MV-4-11 (cell line): Measurements from ENCODE around the gene SORCS3.

ENCODE experiments used
- DNase-seq: peaks from one replicate; lab custom pipeline; 2025; lab: John Stamatoyannopoulos, UW

Gene SORCS3

DNA sequence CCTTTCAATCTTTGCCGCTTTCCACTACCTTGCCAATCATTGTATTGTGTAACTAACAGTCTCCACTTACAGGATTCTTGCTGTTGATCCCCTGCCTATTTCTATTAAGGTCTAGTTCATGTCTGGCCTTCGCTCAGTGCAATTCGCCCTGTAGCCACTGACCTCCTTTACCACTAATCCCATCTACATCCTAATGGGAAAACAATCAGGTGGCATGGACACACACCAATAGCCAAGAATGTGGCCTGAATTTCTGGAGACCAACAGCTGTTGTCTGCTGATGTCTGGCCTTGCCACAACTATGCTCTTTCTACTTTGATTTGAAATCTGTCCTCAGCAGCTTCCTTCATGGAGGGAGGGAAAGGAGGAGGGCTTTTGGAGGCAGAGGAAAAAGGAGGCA lies 546.2 kb downstream of the SORCS3 start:
- DNase-seq = no peak

DNA sequence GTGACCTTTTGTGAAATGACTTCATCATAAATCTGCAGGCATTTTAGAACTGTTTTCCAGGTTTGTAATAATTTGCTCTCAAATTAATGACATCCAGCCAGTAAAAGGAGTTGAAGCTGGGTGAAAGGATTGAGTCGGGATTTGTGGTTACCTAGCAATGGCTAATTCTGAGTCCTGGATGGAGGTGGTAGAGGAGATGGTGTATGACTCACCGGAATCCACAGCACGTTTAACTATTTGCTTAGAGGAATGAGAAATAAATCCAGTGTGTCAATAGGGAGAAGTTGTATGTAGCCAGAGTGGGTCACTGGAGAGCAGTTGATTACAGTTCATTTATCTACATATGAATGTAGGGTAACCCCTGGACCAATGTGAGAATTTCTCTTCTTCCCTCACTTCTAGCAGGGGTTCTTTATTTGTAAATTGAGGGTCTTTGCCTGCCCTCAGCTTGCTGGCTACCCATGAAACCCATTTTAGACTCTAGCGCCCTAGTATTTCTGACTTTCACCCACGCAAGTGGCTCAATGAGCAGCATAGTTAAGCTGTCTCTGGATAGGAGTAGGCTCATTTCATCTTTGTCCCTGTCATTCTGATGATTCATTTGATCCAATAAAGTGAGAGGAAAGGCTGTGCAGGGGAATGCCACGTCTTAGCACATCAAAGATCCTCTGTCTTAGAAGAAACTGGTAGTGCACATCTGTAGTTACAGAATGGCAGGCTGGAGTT lies 547.8 kb downstream of the SORCS3 start:
- no peak for DNase-seq

DNA sequence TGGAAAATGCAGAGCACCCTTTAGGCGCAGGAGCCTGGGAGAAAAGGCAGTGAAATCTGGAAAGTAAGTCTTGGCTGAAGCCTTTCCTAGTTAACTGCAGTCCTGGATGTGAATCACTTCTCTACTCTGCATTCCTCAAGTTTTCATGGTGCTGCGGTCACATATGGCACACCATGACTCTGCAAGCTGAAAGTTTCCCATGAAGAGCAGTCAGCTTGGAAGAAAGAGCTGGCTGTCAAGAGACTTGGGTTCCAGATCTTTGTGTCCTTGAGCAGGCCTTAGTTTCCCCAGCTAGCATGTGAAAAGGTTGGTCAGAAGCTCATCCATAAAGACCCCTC lies 548.3 kb downstream of the SORCS3 start:
- DNase-seq = no peak

DNA sequence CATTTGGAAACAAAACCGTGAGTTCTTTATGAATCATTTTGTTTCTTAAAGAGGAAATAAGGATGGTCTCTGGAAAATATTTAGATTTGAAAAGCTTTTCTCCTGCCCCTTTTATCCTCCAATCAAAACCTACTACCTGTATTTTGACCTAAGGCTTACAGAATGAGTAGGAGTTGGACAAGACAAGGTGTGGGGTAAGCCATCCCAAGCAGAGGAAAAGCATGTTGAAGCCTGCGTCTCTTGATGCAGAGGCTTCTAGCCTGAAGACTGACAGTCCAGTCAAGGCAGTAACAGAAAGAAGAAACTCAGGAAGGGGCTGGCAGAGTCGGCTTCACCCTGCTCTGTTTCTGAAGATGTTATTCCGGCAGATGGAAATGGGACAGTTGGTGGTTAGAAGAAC lies 551.1 kb downstream of the SORCS3 start:
- no peak for DNase-seq

DNA sequence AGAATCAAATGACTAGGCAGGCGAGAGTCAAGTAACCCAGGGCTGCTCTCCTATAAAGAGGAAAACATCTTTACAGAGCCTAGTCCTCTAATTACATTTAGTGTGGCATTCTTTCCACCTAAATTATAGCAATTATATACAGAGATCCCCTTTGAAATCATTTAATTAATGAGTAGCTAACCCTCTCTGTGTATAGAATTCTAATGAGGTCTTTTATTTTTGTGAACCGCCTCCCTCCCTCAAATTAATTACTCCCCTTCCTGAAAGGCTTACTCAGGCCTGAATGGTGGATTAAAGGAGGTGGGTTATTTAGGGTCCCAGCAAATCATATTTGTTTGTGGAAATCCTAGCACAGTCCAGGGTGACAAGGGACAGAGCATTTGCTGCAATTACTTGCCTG lies 551.8 kb downstream of the SORCS3 start:
- no peak for DNase-seq

DNA sequence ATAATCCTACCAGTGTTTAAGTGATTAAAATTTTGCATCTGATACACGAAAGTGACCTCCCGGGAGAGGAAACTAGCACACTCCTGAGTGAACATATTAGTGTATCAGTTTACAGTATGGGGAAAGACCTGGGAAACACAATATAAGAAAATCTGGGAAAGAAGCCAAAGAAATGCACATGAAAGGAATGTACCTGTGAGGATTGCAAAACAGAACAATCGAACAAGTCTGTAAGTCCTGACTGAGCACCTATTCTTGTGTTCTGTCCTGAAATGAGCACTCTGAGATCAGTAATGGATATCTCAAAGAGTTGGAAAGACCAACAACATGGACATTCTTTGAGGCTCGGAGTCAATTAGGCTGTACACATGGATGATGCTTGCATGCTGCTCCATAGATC lies 554.7 kb downstream of the SORCS3 start:
- DNase-seq = no peak

DNA sequence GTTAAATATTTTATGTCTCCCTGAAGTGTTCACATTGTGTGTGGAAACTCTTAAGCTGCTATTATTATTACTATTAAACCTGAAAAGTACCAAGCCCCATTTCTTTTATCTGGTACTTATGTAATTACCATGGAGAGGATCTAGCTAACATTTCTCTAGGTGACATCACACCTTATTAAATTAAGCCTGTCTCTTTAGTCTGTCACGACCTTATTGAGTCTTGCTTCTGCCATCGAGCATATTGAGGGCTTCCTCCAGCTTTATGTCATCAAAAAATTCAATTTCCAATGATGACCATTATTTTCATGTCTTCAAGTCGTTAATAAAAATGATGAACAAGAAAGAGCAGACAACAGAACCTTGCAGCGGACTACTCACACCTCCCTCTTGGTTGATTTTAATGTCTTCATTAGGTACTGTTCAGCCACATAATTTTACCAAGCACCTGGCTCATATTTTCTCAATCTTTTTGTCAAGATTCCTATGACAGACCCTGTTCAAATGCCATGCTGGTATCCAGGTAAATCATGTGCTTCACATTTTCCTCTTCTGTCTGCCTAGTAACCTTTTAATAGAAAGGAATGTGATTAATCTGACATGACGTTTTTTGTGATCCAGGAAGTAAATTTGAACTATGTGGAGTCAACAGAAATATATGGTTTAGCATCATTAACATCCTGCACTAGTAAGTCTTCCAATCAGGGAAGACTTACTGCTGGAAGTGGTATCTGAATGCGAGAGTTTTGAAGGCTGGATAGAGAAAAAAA lies 556.7 kb downstream of the SORCS3 start:
- no peak for DNase-seq

DNA sequence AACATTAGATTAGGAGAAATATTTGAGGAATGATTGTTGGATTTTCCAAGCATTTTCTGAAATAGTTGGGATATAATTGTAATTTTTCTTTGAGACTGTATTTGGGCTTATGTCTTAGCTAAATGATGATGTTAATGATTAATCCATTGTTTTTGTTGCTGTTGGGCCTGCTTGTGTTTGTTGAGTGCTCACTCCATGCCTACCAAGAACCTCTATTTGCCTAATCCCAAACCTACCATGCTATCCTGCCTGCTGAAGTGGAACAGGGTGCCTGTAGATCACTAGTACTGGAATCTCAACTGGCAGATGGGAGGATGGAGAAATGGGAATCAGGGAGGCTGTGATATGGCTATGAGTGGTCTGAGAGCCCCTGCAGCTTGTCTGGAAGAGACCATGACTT lies 565.5 kb downstream of the SORCS3 start:
- no peak for DNase-seq

DNA sequence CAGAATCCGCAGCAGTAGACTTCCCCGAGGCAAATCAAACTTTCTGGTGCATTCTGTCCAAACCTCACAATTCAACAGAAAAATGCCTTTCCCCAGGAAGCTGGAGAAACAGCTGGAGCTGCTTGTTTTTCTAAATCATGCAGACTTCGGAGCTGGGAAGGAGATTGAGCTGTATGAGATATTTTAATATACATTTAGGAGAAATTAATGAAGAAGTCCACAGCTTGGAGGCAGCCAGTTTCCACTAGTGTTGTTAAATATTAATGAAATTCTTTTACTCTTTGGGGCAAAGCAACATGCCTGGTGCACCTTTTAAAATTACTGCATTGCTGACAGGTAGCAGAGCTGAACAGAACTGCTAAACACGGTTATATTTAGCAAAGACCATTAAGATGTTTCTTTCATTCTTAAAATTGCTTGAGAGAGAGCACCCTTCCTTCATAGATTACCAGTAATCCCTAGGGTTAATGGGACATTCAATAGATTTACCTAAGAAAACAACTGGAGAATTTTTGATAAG lies 566.4 kb downstream of the SORCS3 start:
- DNase-seq = no peak

DNA sequence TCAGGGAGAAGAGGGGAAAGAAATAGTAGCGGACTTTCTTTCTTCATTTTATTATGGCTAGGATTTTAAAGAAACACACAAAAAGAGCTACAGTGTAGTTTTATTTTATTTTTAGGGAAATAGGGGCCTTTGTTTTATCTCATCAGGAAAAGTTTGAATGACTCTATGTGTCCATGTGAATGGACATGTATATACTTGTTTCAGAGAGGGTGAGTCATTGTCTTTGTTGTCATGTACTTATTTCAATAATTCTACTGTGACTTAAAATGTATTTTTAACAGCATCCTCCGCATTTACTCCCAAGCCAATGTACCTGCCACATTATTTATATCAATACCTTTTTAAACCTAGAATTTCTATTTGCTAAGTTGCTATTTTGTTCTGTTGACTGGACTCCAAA lies 569.5 kb downstream of the SORCS3 start:
- no peak for DNase-seq

DNA sequence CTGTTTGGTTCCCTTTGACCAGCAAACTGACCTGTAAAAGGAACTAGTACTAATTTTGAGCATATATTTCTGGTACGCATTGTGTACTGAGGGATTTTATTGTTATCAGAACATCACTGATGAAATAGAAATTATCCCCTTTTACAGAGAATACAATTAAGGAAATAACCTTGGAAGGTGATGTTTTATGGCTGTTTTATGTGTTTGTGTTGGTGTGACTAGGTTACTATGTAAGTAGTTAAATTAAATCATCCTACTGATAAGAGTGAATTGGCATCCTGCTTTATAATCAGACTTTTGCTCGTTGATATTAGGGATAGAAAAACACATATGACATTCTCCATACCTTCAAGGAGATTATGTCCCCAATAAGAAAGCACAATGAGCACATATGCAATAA lies 596.6 kb downstream of the SORCS3 start:
- no peak for DNase-seq

DNA sequence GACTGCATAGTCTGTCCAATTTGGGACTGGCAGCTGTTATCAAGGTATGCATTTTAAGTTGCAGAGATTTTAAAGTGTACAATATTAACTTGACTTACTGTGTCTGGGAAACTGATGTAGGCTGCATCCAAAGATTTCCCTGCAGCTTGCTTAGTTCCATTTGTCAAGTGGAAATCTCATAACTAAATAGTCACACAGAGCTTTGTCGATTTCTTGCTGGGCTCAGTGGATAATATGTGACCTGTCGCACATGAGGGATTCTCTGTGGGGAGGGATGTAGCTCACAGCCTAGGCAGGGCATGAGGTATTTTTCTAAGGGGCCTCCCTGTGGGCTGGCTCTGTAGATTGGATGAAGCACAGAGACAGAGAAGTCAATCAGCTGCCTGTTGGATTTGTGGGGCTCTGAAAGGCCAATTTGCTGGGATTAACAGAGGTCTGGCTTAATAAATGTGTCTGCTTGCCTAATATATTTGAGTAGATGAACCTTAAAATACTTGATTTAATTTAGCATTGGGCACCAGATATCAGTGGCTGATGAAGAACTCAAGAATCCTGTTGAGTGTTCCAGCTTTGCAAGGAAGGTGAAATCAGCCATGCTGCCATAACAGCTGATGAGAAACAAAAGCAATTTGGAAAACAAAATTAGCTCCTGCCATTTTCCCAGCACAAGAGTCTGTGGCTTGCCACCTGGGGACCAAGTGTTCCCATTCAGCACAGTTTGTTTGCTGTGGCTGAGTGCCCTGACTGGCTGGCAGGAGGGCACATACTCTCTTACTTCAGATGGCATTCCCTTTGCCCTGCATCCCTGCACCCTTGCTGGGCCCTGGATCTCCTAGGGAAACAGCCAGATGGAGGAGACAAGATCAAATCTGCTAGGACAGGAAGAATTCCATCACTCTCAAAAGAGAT lies 598.5 kb downstream of the SORCS3 start:
- DNase-seq = no peak

DNA sequence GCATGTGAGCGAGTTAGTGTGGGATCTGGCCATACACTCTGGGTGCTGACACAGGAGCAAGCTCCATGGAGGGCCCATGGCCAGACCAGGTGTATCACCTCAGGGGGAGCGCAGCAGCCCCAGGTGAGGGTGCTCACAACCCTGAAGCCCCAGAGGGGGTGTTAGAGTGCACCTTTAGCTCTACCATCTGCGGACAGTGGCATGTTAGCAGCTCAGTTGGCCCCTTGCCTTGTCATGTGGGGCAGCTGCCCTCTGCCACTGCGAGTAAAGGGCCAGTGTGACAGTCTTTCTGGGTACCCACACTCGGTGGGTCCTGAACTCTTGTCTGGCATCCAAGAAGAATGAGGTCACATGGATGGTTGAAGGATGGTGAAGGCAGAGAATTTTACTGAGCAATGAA lies 600.2 kb downstream of the SORCS3 start:
- DNase-seq = no peak

DNA sequence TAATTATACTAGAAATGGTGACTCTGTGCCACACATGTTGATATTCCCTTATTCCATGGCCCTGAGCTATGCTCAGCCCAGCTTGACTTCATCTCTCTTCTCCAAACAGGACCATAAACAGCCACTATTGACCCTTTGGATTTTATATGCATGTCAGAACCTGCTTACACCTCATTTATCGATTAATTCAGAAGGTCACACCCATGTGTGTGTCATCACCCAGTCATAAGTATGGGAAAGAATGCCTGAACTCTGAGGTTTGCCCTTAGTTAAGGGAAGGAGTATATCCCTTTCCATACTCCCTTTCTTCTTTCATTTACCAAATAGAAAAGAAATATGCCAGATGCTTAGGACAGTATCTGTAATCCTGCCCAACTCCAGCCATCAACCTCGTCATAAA lies 602.3 kb downstream of the SORCS3 start:
- no peak for DNase-seq

DNA sequence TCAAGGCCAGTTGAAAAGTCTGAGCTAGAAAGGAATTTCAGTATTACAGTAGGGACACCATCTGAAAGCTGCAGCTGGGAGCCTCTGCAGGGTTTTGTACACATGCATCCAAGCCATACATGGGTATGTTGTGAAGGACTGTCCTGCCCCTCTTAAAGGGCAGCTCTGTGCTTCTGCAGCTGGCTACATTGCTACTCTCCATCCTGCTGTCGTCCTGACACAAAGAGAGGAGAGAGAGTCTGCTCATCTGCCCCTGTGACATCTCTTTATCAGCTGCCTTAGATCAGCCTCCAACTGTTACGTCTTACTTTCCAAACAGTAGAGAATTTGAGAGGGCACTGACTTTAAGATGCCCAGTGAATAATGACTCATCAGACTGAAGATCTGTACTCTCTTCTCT lies 602.7 kb downstream of the SORCS3 start:
- no peak for DNase-seq

DNA sequence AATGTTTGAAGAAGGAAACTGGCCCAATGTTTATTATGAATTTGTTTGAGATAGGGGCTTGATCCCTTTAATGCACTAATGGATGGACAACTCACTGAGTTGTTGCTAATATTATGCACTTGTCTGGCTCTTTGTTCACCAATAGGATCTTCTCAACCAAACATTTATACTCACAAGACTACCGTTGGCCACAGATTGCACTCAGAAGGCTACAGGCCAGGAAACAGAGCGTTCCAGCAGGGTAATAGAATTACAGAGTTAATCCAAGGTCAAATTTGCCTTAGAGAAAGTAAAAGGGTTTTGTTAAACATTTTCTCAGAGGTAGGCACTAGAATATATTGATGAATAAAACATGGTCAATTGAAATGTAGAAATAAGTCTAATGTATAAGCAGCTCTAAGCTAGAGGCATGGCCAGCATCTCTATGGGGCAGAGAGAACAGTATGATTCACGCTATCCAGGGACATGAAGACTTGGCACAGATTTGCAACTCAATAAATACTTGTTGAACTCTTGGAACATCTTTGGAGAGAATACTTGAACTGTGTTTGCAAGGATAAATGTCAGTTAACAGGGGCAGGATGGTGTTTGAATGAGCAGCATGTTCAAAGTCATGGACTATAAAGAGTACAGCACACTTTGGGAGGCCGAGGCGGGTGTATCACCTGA lies 606.9 kb downstream of the SORCS3 start:
- DNase-seq = no peak

DNA sequence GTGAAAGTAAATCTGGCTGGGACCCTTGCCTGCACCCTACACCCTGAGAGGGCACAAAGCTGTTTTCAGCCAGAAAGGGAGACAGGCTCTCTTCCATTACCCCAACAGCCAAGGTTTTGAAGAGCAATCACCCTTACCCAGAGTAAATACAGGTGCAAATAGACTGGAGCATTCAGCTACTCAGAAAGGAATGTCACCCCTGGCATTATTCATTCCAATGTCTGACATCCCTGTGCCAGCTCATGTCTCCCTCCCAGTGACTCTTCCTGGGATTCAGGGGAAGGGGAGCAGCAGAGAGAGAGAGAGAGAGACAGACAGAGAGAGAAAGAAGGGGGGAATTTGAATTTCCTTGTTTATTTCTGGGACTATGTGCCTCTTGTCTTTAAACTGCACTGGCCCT lies 611.8 kb downstream of the SORCS3 start:
- DNase-seq = no peak

DNA sequence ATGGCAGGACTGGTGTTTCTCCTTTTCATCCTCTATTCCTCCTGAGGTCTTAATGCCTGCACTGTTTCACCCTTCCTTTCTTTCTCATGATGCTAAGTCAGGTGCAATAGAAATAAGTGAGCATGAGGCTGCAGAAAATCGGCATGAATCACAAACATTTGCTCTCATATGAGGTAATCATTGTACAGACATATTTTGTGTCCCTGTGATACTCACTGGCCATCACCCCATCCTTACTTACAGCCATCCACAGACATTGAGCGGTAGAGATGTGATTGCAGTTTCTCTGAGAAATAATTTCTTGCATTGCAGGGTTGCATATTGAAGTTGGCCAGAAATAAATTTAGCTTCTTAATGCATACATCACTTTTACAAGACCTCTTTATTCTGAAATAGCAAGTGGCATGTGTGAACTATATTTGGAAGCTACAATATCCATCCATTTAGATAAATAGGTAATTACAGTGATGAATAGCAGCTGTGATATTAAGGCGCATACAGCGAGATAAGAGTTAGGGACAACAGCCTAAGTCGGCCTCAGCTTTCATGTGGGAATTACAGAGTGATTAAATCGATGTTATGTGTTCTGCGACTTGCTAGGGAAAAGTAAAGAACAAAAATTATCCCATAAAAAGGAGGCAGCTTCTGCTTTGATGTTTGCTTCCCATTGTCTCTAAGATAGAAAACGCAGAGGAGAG lies 612.6 kb downstream of the SORCS3 start:
- no peak for DNase-seq

DNA sequence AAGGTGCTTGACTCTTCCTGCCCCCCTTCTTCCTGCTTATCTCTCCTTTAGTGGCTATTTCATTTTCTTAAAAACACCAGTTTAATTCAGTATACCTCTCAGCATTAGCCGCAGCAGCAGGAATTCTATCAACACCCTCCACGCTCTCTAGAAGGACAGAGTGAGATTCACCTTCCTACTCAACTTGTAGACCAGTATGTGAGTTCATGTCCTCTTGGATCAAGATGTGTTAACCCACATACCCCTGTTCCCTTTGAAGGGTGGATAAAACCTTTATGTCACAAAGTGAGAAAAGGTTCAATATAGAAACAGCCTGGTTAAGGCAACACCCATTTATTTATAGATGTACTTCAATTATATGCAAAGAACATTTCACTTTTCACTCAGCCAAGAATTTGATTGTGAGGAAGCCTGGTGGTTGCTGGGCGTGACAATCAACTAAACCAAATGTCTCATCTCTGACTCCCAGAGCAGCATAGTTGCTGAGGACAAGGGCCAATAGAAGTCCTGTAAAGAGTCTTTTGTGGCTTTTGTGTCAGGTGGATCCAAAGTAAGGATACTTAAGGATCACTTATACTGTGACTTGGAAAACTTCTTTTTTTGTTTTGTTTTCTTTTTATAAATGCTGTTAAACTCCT lies 617.1 kb downstream of the SORCS3 start:
- no peak for DNase-seq

DNA sequence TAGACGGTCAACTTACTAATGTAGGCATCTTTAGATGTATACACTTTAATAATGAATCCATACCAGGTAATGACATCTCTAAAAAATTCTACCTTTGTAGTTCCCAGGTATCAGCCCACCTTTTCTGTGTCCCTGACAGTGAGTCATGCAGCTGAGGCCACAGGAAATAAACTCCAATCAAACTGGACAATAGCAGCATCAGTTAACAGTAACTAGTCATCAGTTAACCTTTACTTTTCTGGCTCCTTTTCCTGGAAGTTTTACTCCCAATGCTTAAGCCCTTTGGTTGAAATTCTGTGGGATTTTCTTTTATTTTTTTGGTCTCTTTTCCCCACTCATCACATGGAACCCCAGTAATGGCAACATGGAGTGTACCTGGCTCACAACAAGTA lies 617.6 kb downstream of the SORCS3 start:
- DNase-seq = no peak

DNA sequence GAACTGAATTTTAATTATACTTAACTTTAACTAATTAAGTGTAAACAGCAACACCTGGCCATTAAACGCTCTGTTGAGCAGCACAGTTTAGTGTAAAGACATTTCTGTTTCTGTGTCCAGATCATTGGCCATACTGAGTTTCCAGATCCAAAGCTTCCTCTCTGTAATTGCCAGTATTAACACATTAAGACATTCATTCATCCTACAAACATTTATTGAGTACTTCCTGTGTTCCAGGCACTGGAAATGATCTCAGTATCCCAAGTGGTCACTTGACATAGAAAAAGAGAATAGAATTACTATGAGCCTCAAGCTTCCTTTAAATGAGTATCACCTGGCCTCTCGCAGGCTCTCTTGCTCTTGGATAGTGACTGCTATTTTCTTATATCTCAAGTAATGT lies 618.1 kb downstream of the SORCS3 start:
- DNase-seq = no peak
